ENCODE data around the gene JAKMIP1. TPM values are rescaled to one million over a fixed set of nuclear protein-coding genes. Genes with fewer than 3 reads are reported as not detected.

The JAKMIP1 gene
- total and polyA plus RNA-seq, 3 experiments from 2014 or later: 12.7 to 26.1 (median 14.2) TPM

DNA sequence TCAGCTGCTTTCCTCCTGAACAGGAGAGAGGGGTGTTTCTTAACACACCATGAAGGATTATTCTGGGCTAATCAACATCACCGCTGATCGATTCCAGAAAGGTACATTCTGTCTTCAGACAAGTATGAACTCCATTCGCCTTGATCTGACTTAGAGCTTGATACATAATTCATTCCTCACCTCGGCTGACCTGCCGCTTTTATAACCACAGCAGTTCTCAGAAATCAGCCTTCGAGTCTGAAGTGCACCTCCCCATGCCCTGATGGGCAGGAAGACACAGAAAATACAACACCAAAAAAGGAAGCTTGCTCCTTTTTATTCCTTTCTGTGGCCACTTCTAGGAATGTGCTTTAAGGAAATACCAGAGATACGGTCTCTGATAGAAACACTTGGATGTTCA is 85.7 kb downstream of the JAKMIP1 start:
- no peaks in the 10 kb centered on the region for H3K9me3 Mint-ChIP-seq
- Histone ChIP-seq H3K4me3 (ENCODE audit: low read length) (no peak overlapping the region), H3K36me3 (ENCODE audit: insufficient read depth, low read length) (no peaks in the 10 kb centered on the region), H3K27ac (ENCODE audit: low read depth, low read length) (no peak overlapping the region), H3K27me3 (ENCODE audit: insufficient read depth, low read length, poor library complexity, severe bottlenecking) (no peaks in the 10 kb centered on the region), H3K9me3 (ENCODE audit: low read length) (no peaks in the 10 kb centered on the region), H3K4me1 (ENCODE audit: insufficient read depth, low read length) (no peaks in the 10 kb centered on the region)
- H3K4me3 Mint-ChIP-seq: no peak overlapping the region
- POLR2A ChIA-PET: no interaction called here
- peaks cover 0 to 5% (median 3%) of the 10 kb centered on the region in 3 donors for H3K4me1 Mint-ChIP-seq
- peaks cover 0 to 13% (median 4%) of the 10 kb centered on the region in 3 donors for H3K36me3 Mint-ChIP-seq
- H3K27ac Mint-ChIP-seq: peak overlapping the region in 1 of 8 donors; percentile 47
- no peak for DNase-seq
- H3K27me3 Mint-ChIP-seq: no peaks in the 10 kb centered on the region
- CTCF ChIA-PET: no interaction called here

DNA sequence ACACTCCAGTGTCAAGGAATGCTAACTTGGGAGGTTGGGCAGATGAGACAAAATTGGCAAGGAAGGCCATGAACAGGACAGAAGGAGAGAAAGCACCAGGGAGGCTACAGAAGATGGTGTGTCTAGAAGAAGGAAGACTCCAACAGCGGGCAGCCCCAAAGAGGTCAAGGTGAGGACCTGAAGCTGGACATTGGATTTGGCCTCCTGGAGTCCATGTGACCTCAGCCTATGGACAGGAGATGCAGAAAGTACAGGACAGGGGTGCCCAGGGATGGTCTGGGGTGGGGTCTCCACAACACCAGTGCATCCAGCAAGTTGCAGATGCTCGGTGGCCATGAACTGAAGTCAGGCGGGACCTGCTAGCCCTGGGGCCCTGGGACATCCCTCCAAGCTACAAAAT is 86.2 kb downstream of the JAKMIP1 start:
- peaks cover 0 to 16% (median 4%) of the 10 kb centered on the region in 3 donors for H3K36me3 Mint-ChIP-seq
- no peak for DNase-seq
- H3K4me1 Mint-ChIP-seq: peaks cover 0 to 5% (median 0%) of the 10 kb centered on the region in 3 donors
- Histone ChIP-seq H3K4me1 (ENCODE audit: insufficient read depth, low read length) (no peaks in the 10 kb centered on the region), H3K9me3 (ENCODE audit: low read length) (no peaks in the 10 kb centered on the region), H3K36me3 (ENCODE audit: insufficient read depth, low read length) (no peaks in the 10 kb centered on the region), H3K4me3 (ENCODE audit: low read length) (no peak overlapping the region), H3K27ac (ENCODE audit: low read depth, low read length) (no peak overlapping the region), H3K27me3 (ENCODE audit: insufficient read depth, low read length, poor library complexity, severe bottlenecking) (no peaks in the 10 kb centered on the region)
- ChIA-PET CTCF (no interaction called here), POLR2A (no interaction called here)
- H3K27ac Mint-ChIP-seq: peak overlapping the region in 1 of 8 donors; percentile 52
- H3K4me3 Mint-ChIP-seq: no peak overlapping the region
- H3K9me3 Mint-ChIP-seq: no peaks in the 10 kb centered on the region
- no peaks in the 10 kb centered on the region for H3K27me3 Mint-ChIP-seq

- H3K9me3 Mint-ChIP-seq: no peaks in the 10 kb centered on the region
- Histone ChIP-seq H3K9me3 (ENCODE audit: low read length) (no peaks in the 10 kb centered on the region), H3K4me1 (ENCODE audit: insufficient read depth, low read length) (no peaks in the 10 kb centered on the region), H3K36me3 (ENCODE audit: insufficient read depth, low read length) (no peaks in the 10 kb centered on the region), H3K4me3 (ENCODE audit: low read length) (no peak overlapping the region), H3K27ac (ENCODE audit: low read depth, low read length) (no peak overlapping the region), H3K27me3 (ENCODE audit: insufficient read depth, low read length, poor library complexity, severe bottlenecking) (no peaks in the 10 kb centered on the region)
- ChIA-PET CTCF (no interaction called here), POLR2A (no interaction called here)
- H3K4me3 Mint-ChIP-seq: no peak overlapping the region
- no peaks in the 10 kb centered on the region for H3K27me3 Mint-ChIP-seq
- no peak overlapping the region for H3K27ac Mint-ChIP-seq
- DNase-seq: no peak
- H3K36me3 Mint-ChIP-seq: peaks cover 0 to 18% (median 4%) of the 10 kb centered on the region in 3 donors
- peaks cover 0 to 5% (median 0%) of the 10 kb centered on the region in 3 donors for H3K4me1 Mint-ChIP-seq
These were observed 86.7 kb downstream of the JAKMIP1 start for GRCh38 chr4:6113641-6114040.

DNA sequence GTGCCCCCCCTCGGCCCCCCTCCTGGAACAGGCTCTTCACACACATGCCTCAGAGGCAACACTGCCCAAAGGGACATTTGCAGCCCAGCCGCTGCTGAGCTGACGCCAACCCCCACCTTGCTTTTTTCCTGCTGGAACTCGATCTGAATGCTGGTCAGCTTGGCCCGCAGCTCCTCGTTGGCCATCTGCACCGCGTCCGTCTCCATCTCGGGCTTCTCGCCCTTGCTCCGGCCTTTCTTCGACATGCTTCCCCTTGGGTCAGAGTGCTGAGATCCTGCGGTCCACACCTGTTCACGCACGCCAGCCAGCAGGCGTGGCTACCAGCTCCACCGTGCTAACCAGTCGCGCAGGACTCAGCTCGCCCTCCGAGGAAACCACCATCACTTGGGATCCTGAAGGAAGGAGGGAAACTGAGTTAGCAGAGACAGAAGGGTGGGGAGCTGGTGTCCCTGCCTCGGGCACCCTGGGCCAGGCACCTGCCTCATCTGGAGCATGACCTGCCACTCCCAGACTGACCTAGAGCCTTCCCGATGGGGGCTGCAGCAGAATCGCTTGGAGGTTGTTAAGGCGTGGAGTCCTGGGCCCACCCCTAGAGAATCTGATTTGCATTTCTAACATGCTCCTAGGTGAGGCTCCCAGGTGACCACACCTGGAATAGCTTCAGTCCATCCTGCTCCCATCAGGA is 87.6 kb downstream of the JAKMIP1 start:
- H3K9me3 Mint-ChIP-seq: no peaks in the 10 kb centered on the region
- ChIA-PET CTCF (no interaction called here), POLR2A (no interaction called here)
- H3K36me3 Mint-ChIP-seq: peaks cover 0 to 22% (median 4%) of the 10 kb centered on the region in 3 donors
- no peaks in the 10 kb centered on the region for H3K36me3 ChIP-seq (ENCODE audit: insufficient read depth, low read length)
- no peak overlapping the region for H3K4me3 ChIP-seq (ENCODE audit: low read length)
- peaks cover 0 to 5% (median 0%) of the 10 kb centered on the region in 3 donors for H3K4me1 Mint-ChIP-seq
- H3K4me1 ChIP-seq (ENCODE audit: insufficient read depth, low read length): no peaks in the 10 kb centered on the region
- no peaks in the 10 kb centered on the region for H3K9me3 ChIP-seq (ENCODE audit: low read length)
- no peak overlapping the region for H3K27ac Mint-ChIP-seq
- no peaks in the 10 kb centered on the region for H3K27me3 ChIP-seq (ENCODE audit: insufficient read depth, low read length, poor library complexity, severe bottlenecking)
- no peak for DNase-seq
- no peaks in the 10 kb centered on the region for H3K27me3 Mint-ChIP-seq
- H3K4me3 Mint-ChIP-seq: no peak overlapping the region
- H3K27ac ChIP-seq (ENCODE audit: low read depth, low read length): no peak overlapping the region

DNA sequence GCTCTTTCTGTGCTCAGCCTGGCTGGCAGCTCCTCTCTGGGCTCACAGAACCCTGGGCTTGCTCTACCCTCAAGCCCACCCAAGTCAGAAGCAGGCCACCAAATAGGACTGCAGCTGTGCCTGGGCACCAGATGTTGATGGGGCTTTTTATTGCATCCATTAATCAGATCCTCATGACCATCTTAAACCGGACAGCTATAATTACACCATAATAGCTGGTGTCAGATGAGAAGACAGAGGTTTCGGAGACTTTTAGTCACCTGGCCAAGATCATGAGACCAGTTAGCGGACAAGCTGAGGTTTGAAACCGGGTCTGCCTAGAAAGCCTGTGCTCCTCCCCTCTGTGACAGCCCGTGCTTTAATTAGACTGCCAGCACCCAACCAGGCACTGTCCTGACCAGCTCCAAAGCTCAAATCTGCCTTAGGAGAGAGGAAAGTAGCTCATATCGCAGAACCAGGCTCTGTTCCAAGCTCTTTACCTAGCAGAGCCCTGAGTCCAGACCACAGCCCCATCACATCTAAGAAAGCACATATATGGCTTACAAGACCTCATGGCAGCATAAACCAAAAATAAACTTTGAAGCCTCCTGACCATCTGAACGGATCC is 88.9 kb downstream of the JAKMIP1 start:
- H3K36me3 ChIP-seq (ENCODE audit: insufficient read depth, low read length): no peaks in the 10 kb centered on the region
- ChIA-PET POLR2A (no interaction called here), CTCF (no interaction called here)
- H3K4me1 ChIP-seq (ENCODE audit: insufficient read depth, low read length): no peaks in the 10 kb centered on the region
- H3K27ac Mint-ChIP-seq: peak overlapping the region in 1 of 8 donors; percentile 80
- no peak overlapping the region for H3K4me3 ChIP-seq (ENCODE audit: low read length)
- H3K27me3 ChIP-seq (ENCODE audit: insufficient read depth, low read length, poor library complexity, severe bottlenecking): no peaks in the 10 kb centered on the region
- no peaks in the 10 kb centered on the region for H3K9me3 Mint-ChIP-seq
- DNase-seq: no peak
- peaks cover 0 to 1% of the 10 kb centered on the region in 2 donors for H3K27me3 Mint-ChIP-seq
- no peak overlapping the region for H3K4me3 Mint-ChIP-seq
- peaks cover 0 to 5% (median 3%) of the 10 kb centered on the region in 3 donors for H3K4me1 Mint-ChIP-seq
- no peak overlapping the region for H3K27ac ChIP-seq (ENCODE audit: low read depth, low read length)
- peaks cover 1 to 35% (median 10%) of the 10 kb centered on the region in 3 donors for H3K36me3 Mint-ChIP-seq
- no peaks in the 10 kb centered on the region for H3K9me3 ChIP-seq (ENCODE audit: low read length)

GRCh38 chr4:6110681-6111353 is 89.5 kb downstream of the JAKMIP1 start:
- CTCF ChIA-PET: no interaction called here
- no peaks in the 10 kb centered on the region for H3K4me1 ChIP-seq (ENCODE audit: insufficient read depth, low read length)

GRCh38 chr4:6109842-6110560 is 90.3 kb downstream of the JAKMIP1 start:
- Histone ChIP-seq H3K9me3 (ENCODE audit: low read length) (no peaks in the 10 kb centered on the region), H3K4me3 (ENCODE audit: low read length) (no peak overlapping the region), H3K36me3 (ENCODE audit: insufficient read depth, low read length) (no peaks in the 10 kb centered on the region), H3K27me3 (ENCODE audit: insufficient read depth, low read length, poor library complexity, severe bottlenecking) (no peaks in the 10 kb centered on the region), H3K4me1 (ENCODE audit: insufficient read depth, low read length) (no peaks in the 10 kb centered on the region), H3K27ac (ENCODE audit: low read depth, low read length) (no peak overlapping the region)
- Mint-ChIP-seq H3K9me3 (no peaks in the 10 kb centered on the region), H3K4me1 (peaks cover 0 to 5% (median 4%) of the 10 kb centered on the region in 3 donors), H3K4me3 (no peak overlapping the region), H3K27me3 (peaks cover 0 to 1% of the 10 kb centered on the region in 2 donors), H3K27ac (no peak overlapping the region), H3K36me3 (peaks cover 6 to 38% (median 11%) of the 10 kb centered on the region in 3 donors)
- ChIA-PET POLR2A (no interaction called here), CTCF (no interaction called here)
- DNase-seq: no peak

More at GRCh38 chr4:6110681-6111353, 89.5 kb downstream of the JAKMIP1 start:
- no peak for DNase-seq
- Mint-ChIP-seq H3K4me1 (peaks cover 0 to 5% (median 4%) of the 10 kb centered on the region in 3 donors), H3K36me3 (peaks cover 6 to 38% (median 11%) of the 10 kb centered on the region in 3 donors), H3K27ac (no peak overlapping the region), H3K4me3 (no peak overlapping the region), H3K9me3 (no peaks in the 10 kb centered on the region), H3K27me3 (peaks cover 0 to 1% of the 10 kb centered on the region in 2 donors)
- no peak overlapping the region for H3K27ac ChIP-seq (ENCODE audit: low read depth, low read length)
- no peaks in the 10 kb centered on the region for H3K36me3 ChIP-seq (ENCODE audit: insufficient read depth, low read length)
- no peaks in the 10 kb centered on the region for H3K27me3 ChIP-seq (ENCODE audit: insufficient read depth, low read length, poor library complexity, severe bottlenecking)
- H3K9me3 ChIP-seq (ENCODE audit: low read length): no peaks in the 10 kb centered on the region
- POLR2A ChIA-PET: no interaction called here
- no peak overlapping the region for H3K4me3 ChIP-seq (ENCODE audit: low read length)

DNA sequence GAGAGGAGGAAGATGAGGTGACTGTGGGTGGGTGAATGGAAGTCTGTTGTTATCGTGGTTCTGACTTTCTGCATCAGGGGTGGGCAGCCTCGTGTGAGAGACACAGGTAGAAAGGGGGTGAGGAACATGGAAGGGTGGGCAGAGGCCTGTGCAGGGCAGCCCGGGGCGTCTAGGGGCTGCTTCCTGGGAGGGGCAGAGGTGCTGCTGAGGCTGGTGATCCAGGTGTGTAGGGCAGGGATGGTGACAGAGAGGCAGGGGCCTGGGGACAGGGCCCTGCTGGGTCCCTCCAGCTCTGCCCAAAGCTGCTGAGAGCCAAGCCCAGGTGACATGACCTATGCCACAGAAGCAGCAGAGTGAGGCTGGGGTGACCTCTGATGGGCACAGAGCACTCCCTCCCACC is 92.5 kb downstream of the JAKMIP1 start:
- H3K9me3 Mint-ChIP-seq: no peaks in the 10 kb centered on the region
- DNase-seq: no peak
- Histone ChIP-seq H3K36me3 (ENCODE audit: insufficient read depth, low read length) (no peaks in the 10 kb centered on the region), H3K4me3 (ENCODE audit: low read length) (no peak overlapping the region), H3K4me1 (ENCODE audit: insufficient read depth, low read length) (no peaks in the 10 kb centered on the region), H3K27ac (ENCODE audit: low read depth, low read length) (no peak overlapping the region), H3K27me3 (ENCODE audit: insufficient read depth, low read length, poor library complexity, severe bottlenecking) (no peaks in the 10 kb centered on the region), H3K9me3 (ENCODE audit: low read length) (no peaks in the 10 kb centered on the region)
- peaks cover 11 to 51% (median 15%) of the 10 kb centered on the region in 3 donors for H3K36me3 Mint-ChIP-seq
- H3K27ac Mint-ChIP-seq: no peak overlapping the region
- ChIA-PET POLR2A (no interaction called here), CTCF (no interaction called here)
- no peak overlapping the region for H3K4me3 Mint-ChIP-seq
- H3K4me1 Mint-ChIP-seq: peaks cover 0 to 4% (median 0%) of the 10 kb centered on the region in 3 donors
- peaks cover 0 to 1% of the 10 kb centered on the region in 2 donors for H3K27me3 Mint-ChIP-seq
